Stimulated activated CD4-positive, alpha-beta T cell treated with anti-CD3 and anti-CD28 coated beads, Interleukin-2, amount 100 ng/mL, for 24 hours (primary cell): ENCODE measurements around the gene DUOXA2.

Experiments used
- DNase-seq, 2 donors: peaks; one replicate each; pipeline ENCODE4 v3.0.0-alpha.2; 2020

The DUOXA2 gene

GRCh38 chr15:45165536-45165935 lies 51.4 kb downstream of the DUOXA2 start:
- no peak for DNase-seq

GRCh38 chr15:45166834-45167630 lies 52.9 kb downstream of the DUOXA2 start:
- peak; percentile 83 to 86 for DNase-seq

GRCh38 chr15:45167631-45168205 lies 53.6 kb downstream of the DUOXA2 start:
- DNase-seq, result no peak
